Aorta (tissue), 5 donors: ENCODE data around the gene LTO1. TPM values are rescaled to one million over a fixed set of nuclear protein-coding genes. Genes with fewer than 3 reads are reported as not detected.

Experiments used
- ATAC-seq: fragments of 200-7000 bp; cut with Tn5 transposase; one replicate; pipeline ENCODE4 v1.9.1; 2022; ENCODE audit warnings: moderate library complexity; ENCODE audit not compliant: low FRiP score
- DNase-seq, 2 donors: peaks; one replicate each; pipeline ENCODE4 v3.0.0-alpha.2; 2020
- H3K27ac ChIP-seq, 2 donors: one replicate each; pipeline ENCODE4 v1.5.1; 2013; ENCODE audit warnings: low read length in 2 of 2, mild to moderate bottlenecking in 2 of 2, moderate library complexity in 2 of 2, control low read depth in 1 of 2, inconsistent platforms in 1 of 2, low read depth in 1 of 2
- H3K27me3 ChIP-seq, 2 donors: one replicate each; pipeline ENCODE4 v1.6.1; 2013; ENCODE audit warnings: control low read depth in 1 of 2, low read length in 1 of 2, mild to moderate bottlenecking in 1 of 2, moderate library complexity in 1 of 2; ENCODE audit not compliant: insufficient read depth in 2 of 2, control insufficient read depth in 1 of 2
- H3K36me3 ChIP-seq, 2 donors: one replicate each; pipeline ENCODE4 v1.6.1; 2013; ENCODE audit warnings: control low read depth in 1 of 2, low read length in 1 of 2, mild to moderate bottlenecking in 1 of 2; ENCODE audit not compliant: insufficient read depth in 2 of 2, control insufficient read depth in 1 of 2
- H3K4me1 ChIP-seq, 2 donors: one replicate each; pipeline ENCODE4 v1.6.1; 2013; ENCODE audit warnings: low read length in 2 of 2, control low read depth in 1 of 2, mild to moderate bottlenecking in 1 of 2, moderate library complexity in 1 of 2; ENCODE audit not compliant: insufficient read depth in 2 of 2, control insufficient read depth in 1 of 2
- H3K4me3 ChIP-seq, 2 donors: one replicate each; pipeline ENCODE4 v1.5.1; 2013; ENCODE audit warnings: low read length in 2 of 2, control low read depth in 1 of 2, mild to moderate bottlenecking in 1 of 2
- H3K9me3 ChIP-seq: one replicate; pipeline ENCODE4 v1.6.1; 2013; ENCODE audit warnings: mild to moderate bottlenecking, low read length; ENCODE audit not compliant: control insufficient read depth
- WGBS, 2 donors: extraction: QIAGEN DNeasy Blood & Tissue Kit; methylation state at CpG; one replicate each; pipeline ENCODE4 v1.1.7; 2013; 5-methylcytosine and 5-hydroxymethylcytosine counted together
- intact Hi-C, 2 donors: fragments of 100-400 bp; cut with DNase I; formaldehyde crosslinking; loops; one replicate each; pipeline versions ENCODE4 v1.14.2 to v1.15.0; 2022
- polyA plus RNA-seq, 2 donors: library from polyadenylated mRNA; stranded (reverse); fragments of 200-250 nt; gene quantifications; one replicate each; pipeline ENCODE4 v1.2.3, GENCODE V29; 2013
- total RNA-seq, 2 donors: library from RNA; stranded (reverse); fragmentation: NEBNext Ultra II Directional; extraction: Animal tissue kit (Norgen Biotek cat#: 25700); gene quantifications; one replicate each; pipeline ENCODE4 v1.2.1, GENCODE V29; 2021
- donor health status: healthy with polysubstance abuse.
- donor health status: Bipolar disorder and iron deficiency.
- donor health status: DM: no; HTN: no; CAD: no.
- donor health status: DM: no; HTN: no; CAD: no.
- donor health status: DM: yes; HTN: yes; CAD: no.

LTO1 gene
- total and polyA plus RNA-seq, 4 donors = 4.6 to 34.5 (median 26.6) TPM

DNA sequence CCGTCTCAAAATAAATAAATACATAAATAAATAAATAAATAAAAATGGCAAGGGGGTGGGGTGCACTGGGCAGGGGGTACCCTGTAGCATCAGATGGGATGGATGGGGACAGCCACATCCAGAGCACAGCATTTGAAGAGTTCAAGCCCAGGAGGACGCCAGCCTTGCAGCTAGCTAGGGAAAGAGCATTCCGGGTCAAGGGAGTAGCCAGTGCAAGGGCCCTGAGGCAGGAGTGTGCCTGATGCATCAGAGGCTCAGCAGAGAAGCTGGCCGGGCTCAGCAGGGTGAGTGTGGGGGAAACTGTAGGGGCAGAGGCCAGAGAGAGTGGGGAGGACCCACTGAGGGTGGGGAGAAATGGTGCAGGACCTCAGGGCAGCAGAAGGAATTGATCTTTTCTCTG is 57.9 kb downstream of the LTO1 start:
- intact Hi-C loops = no loop called here
- H3K27ac ChIP-seq = no peak overlapping the region
- no peaks in the 10 kb centered on the region for H3K36me3 ChIP-seq
- no peak for ATAC-seq
- no peaks in the 10 kb centered on the region for H3K4me1 ChIP-seq
- no peaks in the 10 kb centered on the region for H3K9me3 ChIP-seq
- WGBS, 2 donors = 78 to 95% methylated on average over 4 of the region's 4 CpGs
- H3K27me3 ChIP-seq = no peaks in the 10 kb centered on the region
- no peak overlapping the region for H3K4me3 ChIP-seq
- peak in 1 of 2 donors; percentile 30 for DNase-seq

Other genes with a start within 250 kb of the LTO1 start
- not detected for gene LINC01488, start 193.7 kb downstream of the LTO1 start, total RNA-seq
- not detected for gene LINC01488, start 193.7 kb downstream of the LTO1 start, polyA plus RNA-seq
- 100 to 1,000 TPM in 1 of 2 donors, 10 to 100 TPM in 1; 77.6 to 102 TPM for gene CCND1, start 34.2 kb downstream of the LTO1 start, total RNA-seq
- gene CCND1, start 34.2 kb downstream of the LTO1 start, polyA plus RNA-seq = 10 to 100 TPM; 20.9 to 64.9 TPM
- not detected for gene FGF19, start 28.7 kb upstream of the LTO1 start, total RNA-seq
- gene FGF19, start 28.7 kb upstream of the LTO1 start, polyA plus RNA-seq = not detected
- gene FGF4, start 100.0 kb upstream of the LTO1 start, total RNA-seq = not detected
- under 1 TPM in 1 of 2 donors, not detected in 1; 0.13 TPM for gene FGF4, start 100.0 kb upstream of the LTO1 start, polyA plus RNA-seq
- not detected for gene FGF3, start 144.1 kb upstream of the LTO1 start, total RNA-seq
- not detected for gene FGF3, start 144.1 kb upstream of the LTO1 start, polyA plus RNA-seq